Measurements from ENCODE around the gene C5orf22.

C5orf22 gene

GRCh38 chr5:31604644-31605043, 72.5 kb downstream of the C5orf22 start:
- no peak for DNase-seq (ENCODE audit: low spot score)
